K562 (cell line): ENCODE measurements around the gene FDX2. TPM values are rescaled to one million over a fixed set of nuclear protein-coding genes. Genes with fewer than 3 reads are reported as not detected.
A peak's percentile ranks its signal among the peaks of the same experiment; 100 is the strongest.

Source experiments
- ATAC-seq: fragments of 200-7000 bp; cut with Tn5 transposase; 3 replicates; pipeline ENCODE4 v1.9.1; 2020; ENCODE audit warnings: moderate library complexity
- BruUV-seq: library from RNA; stranded (reverse); fragments of 400-500 nt; replicated peaks from 2 replicates; lab custom pipeline; 2021; lab: Mats Ljungman, UMichigan
- CTCF ChIA-PET: fragments of 300-600 bp; formaldehyde crosslinking; extraction: SDS; loops from one replicate; lab custom pipeline; 2021; ENCODE audit warnings: low intra/inter-chr PET ratio; lab: Yijun Ruan, JAX
- POLR2A ChIA-PET: fragments of 300-600, 350-650 bp; sonication (Branson Sonifier 250); formaldehyde crosslinking; extraction: SDS; loops from one replicate; lab custom pipeline; 2021; ENCODE audit warnings: antibody characterized with exemption, inconsistent platforms; lab: Yijun Ruan, JAX
- DNase-seq, 4 experiments: peaks; one replicate each; pipeline versions ENCODE4 v3.0.0 to v3.0.0-alpha.2; 2011 to 2018; ENCODE audit warnings: low spot score in 3 of 4, mixed read lengths in 3 of 4; ENCODE audit errors: extremely low read depth in 1 of 4
- FAIRE-seq: peaks from 2 replicates; lab custom pipeline; 2011; peaks lifted over from hg19 to GRCh38; lab: Jason Lieb, UNC
- H2AFZ ChIP-seq: 2 replicates; pipeline ENCODE4 v1.6.0; 2011; ENCODE audit warnings: low read depth, low read length, control low read depth, inconsistent platforms
- H3K27ac ChIP-seq: fragments of 200-600 bp; 3 replicates; pipeline ENCODE4 v1.8.0; 2011; ENCODE audit warnings: low read depth, mild to moderate bottlenecking, control low read depth, inconsistent platforms, low read length, moderate library complexity, mixed read lengths; ENCODE audit errors: extremely low read depth
- H3K27me3 ChIP-seq, 2 experiments: fragments of 300-600 bp in 1 of 2; 2 replicates in 1 of 2; 3 replicates in 1 of 2; pipeline versions ENCODE4 v1.6.0 to v1.8.0; 2011; ENCODE audit warnings: inconsistent platforms in 2 of 2, low read length in 2 of 2, mild to moderate bottlenecking in 1 of 2, mixed read lengths in 1 of 2, moderate library complexity in 1 of 2; ENCODE audit not compliant: control insufficient read depth in 2 of 2, insufficient read depth in 2 of 2
- H3K36me3 ChIP-seq: fragments of 300-600 bp; 3 replicates; pipeline ENCODE4 v1.8.0; 2011; ENCODE audit warnings: mild to moderate bottlenecking, low read length, inconsistent platforms; ENCODE audit not compliant: control insufficient read depth, insufficient read depth
- H3K4me1 ChIP-seq, 2 experiments: fragments of 200-600 bp in 1 of 2; replicated peaks in 1 of 2; 2 replicates in 1 of 2; 3 replicates in 1 of 2; pipeline versions ENCODE4 v1.5.1 to v1.8.0; 2011; ENCODE audit warnings: inconsistent platforms in 2 of 2, low read length in 2 of 2, mild to moderate bottlenecking in 1 of 2, mixed read lengths in 1 of 2, moderate library complexity in 1 of 2; ENCODE audit not compliant: control insufficient read depth in 2 of 2, insufficient read depth in 2 of 2
- H3K4me2 ChIP-seq: 2 replicates; pipeline ENCODE4 v1.6.1; 2011; ENCODE audit warnings: low read length, control low read depth, inconsistent platforms, mixed read lengths; ENCODE audit not compliant: insufficient read depth
- H3K4me3 ChIP-seq: fragments of 200-600 bp; sonication (generic), shearing (Covaris generic); 2 replicates; pipeline ENCODE4 v1.5.1; 2016; ENCODE audit warnings: control low read depth, inconsistent platforms
- H3K79me2 ChIP-seq: fragments of 200-600 bp; 3 replicates; pipeline ENCODE4 v1.8.0; 2011; ENCODE audit warnings: low read length, inconsistent platforms; ENCODE audit not compliant: control insufficient read depth, insufficient read depth
- H3K9ac ChIP-seq, 2 experiments: 2 replicates each; pipeline versions ENCODE4 v1.6.0 to v1.6.1; 2011; ENCODE audit warnings: low read depth in 2 of 2, low read length in 2 of 2, control low read depth in 1 of 2, inconsistent platforms in 1 of 2, mild to moderate bottlenecking in 1 of 2, mixed read lengths in 1 of 2; ENCODE audit not compliant: insufficient read depth in 1 of 2
- H3K9me1 ChIP-seq: one replicate; pipeline ENCODE4 v1.6.0; 2011; ENCODE audit warnings: inconsistent platforms, mild to moderate bottlenecking, low read length, moderate library complexity; ENCODE audit not compliant: control insufficient read depth, insufficient read depth
- H3K9me3 ChIP-seq: replicated peaks from 2 replicates; pipeline ENCODE4 v1.5.1; 2011; ENCODE audit warnings: low read depth, low read length, inconsistent platforms; ENCODE audit not compliant: control insufficient read depth, insufficient read depth
- H4K20me1 ChIP-seq: replicated peaks from 2 replicates; pipeline ENCODE4 v1.6.1; 2011; ENCODE audit warnings: low read length, inconsistent platforms, mixed read lengths; ENCODE audit not compliant: control insufficient read depth, insufficient read depth
- GTF2B ChIP-seq: IDR thresholded peaks from 2 replicates; pipeline ENCODE4 v1.6.1; 2011; ENCODE audit not compliant: insufficient read length; ENCODE audit errors: extremely low read depth
- IRF2 ChIP-seq: sonication (generic); formaldehyde crosslinking; IDR thresholded peaks from 2 replicates; pipeline ENCODE4 v1.8.1; 2022; ENCODE audit warnings: mild to moderate bottlenecking, missing genetic modification reagents
- MAZ ChIP-seq, 2 experiments: fragments of 450-650 bp in 1 of 2; sonication (generic) in 1 of 2; formaldehyde crosslinking; IDR thresholded peaks in 1 of 2; conservative IDR thresholded peaks in 1 of 2; 2 replicates each; pipeline versions ENCODE4 v1.4.0 to v1.5.0; 2020; ENCODE audit warnings: mild to moderate bottlenecking in 1 of 2, missing genetic modification reagents in 1 of 2
- NFRKB ChIP-seq: fragments of 450-650 bp; IDR thresholded peaks from 2 replicates; pipeline ENCODE4 v1.6.1; 2016; ENCODE audit warnings: low read depth
- PHF21A ChIP-seq: fragments of 450-650 bp; IDR thresholded peaks from 2 replicates; pipeline ENCODE4 v1.6.1; 2017; ENCODE audit warnings: low read depth, borderline replicate concordance
- POLR2G ChIP-seq: fragments of 200-400 bp; formaldehyde crosslinking; IDR thresholded peaks from 2 replicates; pipeline ENCODE4 v1.6.1; 2017; ENCODE audit warnings: low read depth, mild to moderate bottlenecking, antibody characterized with exemption, low read length, moderate library complexity
- POLR3A ChIP-seq: IDR thresholded peaks from 2 replicates; pipeline ENCODE4 v1.6.1; 2011; ENCODE audit warnings: borderline replicate concordance, mild to moderate bottlenecking, moderate library complexity; ENCODE audit not compliant: insufficient read length, insufficient read depth; ENCODE audit errors: extremely low read depth
- RBFOX2 ChIP-seq: fragments of 200-400 bp; formaldehyde crosslinking; IDR thresholded peaks from 2 replicates; pipeline ENCODE4 v1.6.1; 2017; ENCODE audit warnings: low read depth, mild to moderate bottlenecking, low read length, moderate library complexity
- ZC3H8 ChIP-seq: fragments of 450-650 bp; IDR thresholded peaks from 2 replicates; pipeline ENCODE4 v1.6.1; 2017
- ZZZ3 ChIP-seq: fragments of 450-650 bp; IDR thresholded peaks from 2 replicates; pipeline ENCODE4 v1.6.1; 2016; ENCODE audit warnings: antibody characterized with exemption, mild to moderate bottlenecking, moderate library complexity
- WGBS: fragments of 100-300 bp; shearing (Covaris generic); methylation state at CpG from one replicate; pipeline ENCODE4 v1.1.6; 2016; ENCODE audit warnings: low coverage, mixed read lengths; ENCODE audit not compliant: insufficient coverage; ENCODE audit errors: missing lambda C conversion rate; 5-methylcytosine and 5-hydroxymethylcytosine counted together
- in situ Hi-C: fragments of 300-500 bp; cut with MboI; formaldehyde crosslinking; loops from 4 replicates; pipeline ENCODE4 v1.15.0; 2018; ENCODE audit warnings: inconsistent platforms, mixed read lengths
- intact Hi-C: fragments of 100-400 bp; cut with micrococcal nuclease; formaldehyde crosslinking; loops from 2 replicates; pipeline ENCODE4 v1.14.2; 2022
- polyA plus RNA-seq, 8 experiments: library from polyadenylated mRNA; depleted of rRNA in 4 of 8; stranded (reverse) in 5 of 8; unstranded in 3 of 8; fragments of >200 nt; fragmentation: Nextera tagmentation in 2 of 8; fragmentation: Illumina TruSeq in 1 of 8; extraction: Ambion mirVana in 2 of 8; extraction: Trizol in 1 of 8; gene quantifications; 2 replicates each; pipeline versions ENCODE4 v1.2.1 to v1.2.3, GENCODE V29; 2011 to 2014; ENCODE audit warnings: inconsistent platforms in 1 of 8, missing spikeins in 1 of 8
- total RNA-seq, 7 experiments: library from RNA; depleted of rRNA in 6 of 7; stranded (reverse); fragments of >200 nt in 6 of 7; fragmentation: Illumina TruSeq in 2 of 7; extraction: Trizol in 2 of 7; gene quantifications; 2 replicates each; pipeline versions ENCODE4 v1.2.1 to v1.2.3, GENCODE V29; 2011 to 2021; ENCODE audit warnings: low replicate concordance in 1 of 7

The FDX2 gene
- total and polyA plus RNA-seq, 9 of the 15 experiments (the other 6 are each of a cell fraction or from before 2014, with no cell fraction given) = 2.5 to 49.8 (median 29.7) TPM

- H3K9me3 ChIP-seq = peaks cover 2% of the 10 kb centered on the region; the same call in 1 of the 2 replicates
- BruUV-seq = no TSS peak
- H3K9me1 ChIP-seq = no peaks in the 10 kb centered on the region
- H2AFZ ChIP-seq = no peak overlapping the region
- POLR2A ChIA-PET = interaction anchor here (0.7 to 0.8 kb wide), 2 partner anchors 10 to 105 kb away, joined by 3 to 4 read pairs; no protein-coding TSS in a partner anchor
- no peak overlapping the region for H3K27ac ChIP-seq
- peaks cover 23 to 74% of the 10 kb centered on the region in 2 experiments; a peak in 4 of 5 replicates for H3K4me1 ChIP-seq
- no peaks in the 10 kb centered on the region; the same call in 1 of the 2 replicates for H4K20me1 ChIP-seq
- TF ChIP-seq IRF2 (CRISPR knock-in tag) (no peak), NFRKB (no peak), ZZZ3 (no peak), GTF2B (no peak), POLR2G (peak; percentile 62), POLR3A (no peak), PHF21A (0 out of 2 replicates have a peak, but pooled peaks have one; percentile 18), ZC3H8 (no peak), MAZ (CRISPR knock-in tag; conservative IDR thresholded peaks at IDR 0.05 in 1 of 2, IDR thresholded peaks at IDR 0.05 in 1 of 2) (no peak), RBFOX2 (peak; percentile 56; the same call in 1 of the 2 replicates)
- intact Hi-C loops (no loop called here), in situ Hi-C loops (no loop called here)
- CTCF ChIA-PET = no interaction called here
- H3K4me2 ChIP-seq = no peak overlapping the region
- peaks cover 40% of the 10 kb centered on the region; the same call in 2 of the 3 replicates for H3K36me3 ChIP-seq
- no peak for ATAC-seq
- no peak overlapping the region; a peak in 1 of 4 replicates for H3K9ac ChIP-seq
- no peaks in the 10 kb centered on the region for H3K27me3 ChIP-seq
- no peak for FAIRE-seq
- peak in 1 of 4 experiments; percentile 21 for DNase-seq
- H3K4me3 ChIP-seq = no peak overlapping the region
- WGBS = 95% methylated on average over 9 of the region's 58 CpGs
- H3K79me2 ChIP-seq = peaks cover 48% of the 10 kb centered on the region
Observed at GRCh38 chr19:10295847-10296591, 19.8 kb downstream of the FDX2 start.
